ENCODE measurements around the gene PRKCE.

PRKCE gene

DNA sequence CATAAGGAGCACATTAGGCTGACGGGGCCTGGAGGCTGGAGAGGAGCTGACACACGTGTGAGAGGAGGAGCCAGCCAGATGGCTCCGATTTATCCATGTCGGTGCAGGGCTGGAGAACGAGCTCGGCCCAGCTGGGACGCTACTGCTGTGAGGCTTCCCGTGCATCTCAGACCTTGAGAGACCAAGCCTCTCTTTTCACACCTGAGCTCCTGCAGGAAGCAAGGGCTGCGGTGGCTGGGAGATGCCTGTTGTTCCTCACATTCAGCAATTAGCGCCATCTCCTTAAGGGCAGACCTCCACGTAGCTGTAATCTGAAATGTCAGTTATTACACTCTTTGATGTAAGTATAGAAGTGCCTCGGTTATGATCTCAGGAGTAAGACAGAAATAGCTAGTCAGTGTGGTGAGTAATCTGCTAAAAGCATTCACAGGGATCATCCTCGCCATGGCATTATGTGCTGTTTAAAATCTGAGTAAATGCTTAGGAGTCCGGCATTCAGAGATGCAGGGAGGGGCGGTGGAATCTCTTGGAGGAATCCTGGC is 107.9 kb downstream of the PRKCE start:
- DNase-seq, result peak; percentile 39 to 69

GRCh38 chr2:45761635-45762034 is 110.2 kb downstream of the PRKCE start:
- DNase-seq, result no peak

- DNase-seq, result no peak
Observed at GRCh38 chr2:45763255-45763654, 111.8 kb downstream of the PRKCE start.

GRCh38 chr2:45763797-45764196 is 112.3 kb downstream of the PRKCE start:
- DNase-seq, result no peak

DNA sequence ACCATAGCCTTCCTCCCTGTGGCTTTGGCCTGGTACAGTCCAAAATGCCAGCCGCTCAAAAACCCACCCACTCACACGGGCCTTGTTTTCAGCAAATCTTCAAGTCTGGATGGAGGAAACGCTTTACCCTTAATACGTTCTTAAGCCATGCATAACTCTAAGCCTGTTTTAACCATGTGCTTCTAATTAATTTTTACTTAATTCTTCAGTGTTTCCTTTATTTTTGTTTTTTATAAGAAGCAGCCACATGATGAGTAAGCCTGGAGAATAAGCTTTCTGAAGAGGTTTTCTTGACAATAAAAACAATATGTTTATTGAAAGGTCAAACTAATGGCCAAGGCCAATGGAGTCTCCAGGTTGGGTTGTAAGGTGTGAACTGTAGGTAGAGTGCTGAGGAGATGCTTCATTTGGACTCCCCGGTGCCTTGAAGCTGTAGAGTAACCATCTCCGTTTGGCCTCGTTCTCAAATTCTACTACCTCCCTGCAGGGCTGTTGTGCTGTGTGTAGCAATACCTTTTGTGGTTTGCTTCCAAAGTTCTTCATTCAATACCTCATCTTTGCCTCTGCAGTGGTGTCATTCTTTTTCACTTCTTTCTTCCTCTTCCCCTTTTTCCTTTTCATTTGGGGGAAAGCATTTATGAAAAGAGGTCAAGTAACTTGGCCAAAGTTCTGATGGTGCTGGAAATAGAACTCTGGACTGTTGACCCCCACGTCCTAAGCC is 113.7 kb downstream of the PRKCE start:
- DNase-seq, result no peak

GRCh38 chr2:45765728-45766254 is 114.3 kb downstream of the PRKCE start:
- DNase-seq, result peak; percentile 35 to 76

GRCh38 chr2:45768208-45768607 is 116.7 kb downstream of the PRKCE start:
- no peak for DNase-seq

DNA sequence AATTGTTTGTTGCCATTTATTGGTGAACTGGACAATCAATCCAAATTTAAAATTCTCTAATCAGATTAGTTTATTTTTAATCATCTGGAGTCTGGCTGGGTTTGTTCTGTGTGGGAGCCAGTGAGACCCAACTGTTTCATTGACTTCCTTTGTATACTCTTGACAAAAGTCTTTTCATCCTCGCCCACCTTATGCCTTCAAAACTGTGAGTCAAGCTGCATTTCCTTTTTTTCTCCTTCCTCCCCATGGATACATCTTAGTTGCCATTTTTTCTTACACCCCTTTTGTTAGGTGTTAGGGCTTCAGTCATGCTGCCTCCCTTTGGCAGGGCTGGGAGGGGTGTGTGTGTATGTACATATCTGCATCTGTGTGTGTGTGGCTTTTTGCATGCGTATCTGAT is 117.6 kb downstream of the PRKCE start:
- DNase-seq, result no peak

GRCh38 chr2:45769854-45770576 is 118.5 kb downstream of the PRKCE start:
- no peak for DNase-seq

DNA sequence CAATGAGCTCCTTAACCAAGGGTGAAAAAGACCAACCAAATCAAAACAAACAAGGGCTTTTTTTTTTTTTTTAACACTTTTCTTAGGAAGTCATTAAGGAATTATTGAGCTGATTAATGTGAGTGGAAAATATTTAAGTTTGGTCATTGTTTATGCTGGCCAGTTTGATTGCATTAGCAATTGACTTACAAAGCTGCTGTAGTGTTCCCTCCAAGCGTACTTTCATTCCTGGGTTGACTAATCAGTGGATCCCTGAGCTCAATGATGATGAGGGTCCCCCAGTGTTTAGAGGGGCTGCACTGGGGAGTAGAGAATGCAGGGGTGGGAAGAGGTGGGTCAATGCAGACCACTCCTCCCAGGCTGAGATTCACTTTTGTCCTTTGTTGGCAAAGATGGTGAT is 119.3 kb downstream of the PRKCE start:
- DNase-seq, result no peak

- DNase-seq, result peak; percentile 45 to 79
Observed at GRCh38 chr2:45771261-45771660, 119.8 kb downstream of the PRKCE start.

- DNase-seq, result no peak
Observed at GRCh38 chr2:45772038-45772437, 120.6 kb downstream of the PRKCE start.

- DNase-seq, result no peak
Observed at GRCh38 chr2:45773909-45774308, 122.4 kb downstream of the PRKCE start.

GRCh38 chr2:45774688-45775244 is 123.3 kb downstream of the PRKCE start:
- DNase-seq, result no peak

DNA sequence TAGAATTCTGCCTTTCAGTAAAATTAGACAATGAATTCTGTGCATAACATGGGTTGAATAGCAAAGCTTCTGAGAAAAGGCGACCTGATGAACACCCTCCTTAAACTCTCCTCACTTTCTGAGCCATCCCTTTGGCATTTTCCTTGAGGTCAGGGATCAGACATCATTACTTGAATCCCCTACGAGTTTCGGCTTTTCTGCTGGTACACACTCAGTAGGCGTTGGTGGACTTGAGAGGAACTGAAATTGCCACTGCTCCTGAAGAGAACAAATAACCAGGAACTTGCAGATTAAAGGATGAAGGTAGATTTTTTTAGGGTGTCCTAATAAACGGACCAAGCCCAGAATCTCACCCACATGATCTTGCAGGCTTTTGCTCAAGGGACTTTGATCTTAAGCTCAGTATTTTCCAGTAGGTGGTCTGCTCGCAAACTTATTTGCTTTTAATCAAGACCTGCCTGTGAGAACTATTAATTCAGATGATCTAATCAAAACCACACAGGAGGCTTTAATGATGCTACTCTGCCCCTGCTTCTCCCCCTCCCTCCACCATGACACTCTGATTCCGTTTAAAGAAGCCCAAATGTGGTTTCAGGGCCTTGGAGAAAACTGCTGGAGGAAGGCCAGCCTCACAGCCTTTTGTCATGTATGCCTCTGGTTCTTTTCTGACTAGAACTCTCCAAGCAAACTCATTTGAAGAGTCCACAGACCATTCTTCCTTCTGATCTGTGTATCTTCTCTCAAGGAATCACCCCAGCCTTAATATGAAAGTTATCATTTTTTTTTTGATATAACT is 124.9 kb downstream of the PRKCE start:
- no peak for DNase-seq

GRCh38 chr2:45777996-45778719 is 126.7 kb downstream of the PRKCE start:
- no peak for DNase-seq

DNA sequence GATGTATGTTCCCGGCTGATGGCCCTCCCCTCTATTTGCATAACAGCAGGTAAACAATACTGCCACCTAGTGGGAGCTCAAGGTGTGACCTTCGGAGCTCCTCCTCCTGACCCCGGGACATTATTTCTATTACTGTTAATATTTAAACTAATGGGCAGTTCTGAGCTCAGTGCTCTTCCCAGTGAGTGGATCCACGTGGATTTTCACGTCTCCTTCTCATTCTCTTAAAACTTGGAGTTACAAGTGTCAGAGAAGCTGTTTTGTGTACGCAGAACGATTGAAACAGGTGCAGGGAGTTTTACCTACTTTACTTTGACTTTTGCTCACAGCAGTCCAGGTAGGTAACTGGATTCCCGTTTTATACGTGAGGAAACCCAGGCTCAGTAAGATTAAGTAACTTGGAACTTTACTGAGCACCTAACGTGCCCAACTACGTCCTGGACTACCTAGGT is 127.3 kb downstream of the PRKCE start:
- DNase-seq, result peak in 1 of 2 experiments; percentile 55

DNA sequence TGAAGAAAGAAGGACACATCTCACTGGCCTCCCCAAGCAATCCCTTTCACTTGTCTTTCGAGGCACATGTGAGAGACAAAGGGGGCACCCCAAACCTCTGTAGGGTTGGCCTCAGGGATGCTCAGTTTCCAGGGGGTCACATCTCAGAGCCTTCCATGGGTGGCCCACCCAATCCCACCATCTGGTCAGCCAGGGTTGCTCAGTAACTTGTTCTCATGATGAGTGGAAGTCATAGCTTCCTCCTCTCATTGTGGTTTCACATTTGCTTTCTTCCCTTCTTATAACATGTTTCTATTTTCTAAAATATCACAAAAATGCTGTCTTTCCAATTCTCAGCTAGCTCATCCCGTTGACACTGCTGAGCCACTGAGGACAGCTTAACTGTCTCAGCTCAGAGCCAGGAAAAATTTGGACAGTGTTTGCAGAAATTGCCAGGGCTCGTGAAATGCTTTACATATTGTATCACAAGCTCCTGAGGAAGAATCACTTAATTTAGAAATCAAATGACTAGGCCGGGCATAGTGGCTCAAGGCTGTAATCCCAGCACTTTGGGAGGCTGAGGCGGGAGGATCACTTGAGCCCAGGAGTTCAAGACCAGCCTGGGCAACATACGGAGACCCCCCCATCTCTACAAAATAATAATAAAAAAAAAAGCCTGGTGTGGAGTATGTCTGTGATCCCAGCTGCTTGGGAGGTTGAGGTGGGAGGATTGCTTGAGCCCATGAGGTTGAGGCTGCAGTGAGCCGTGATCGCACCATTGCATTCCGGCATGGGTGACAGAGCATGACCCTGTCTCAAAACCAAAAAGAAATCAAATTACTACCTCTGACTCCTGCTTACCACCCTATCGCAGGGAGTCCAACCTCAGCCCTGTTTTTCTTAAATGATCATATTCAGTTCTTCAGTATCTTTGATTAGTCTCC is 129.3 kb downstream of the PRKCE start:
- peak in 1 of 2 experiments; percentile 9 for DNase-seq

- no peak for DNase-seq
Observed at GRCh38 chr2:45781464-45781811, 130.0 kb downstream of the PRKCE start.

- no peak for DNase-seq
Observed at GRCh38 chr2:45782436-45782835, 131.0 kb downstream of the PRKCE start.

DNA sequence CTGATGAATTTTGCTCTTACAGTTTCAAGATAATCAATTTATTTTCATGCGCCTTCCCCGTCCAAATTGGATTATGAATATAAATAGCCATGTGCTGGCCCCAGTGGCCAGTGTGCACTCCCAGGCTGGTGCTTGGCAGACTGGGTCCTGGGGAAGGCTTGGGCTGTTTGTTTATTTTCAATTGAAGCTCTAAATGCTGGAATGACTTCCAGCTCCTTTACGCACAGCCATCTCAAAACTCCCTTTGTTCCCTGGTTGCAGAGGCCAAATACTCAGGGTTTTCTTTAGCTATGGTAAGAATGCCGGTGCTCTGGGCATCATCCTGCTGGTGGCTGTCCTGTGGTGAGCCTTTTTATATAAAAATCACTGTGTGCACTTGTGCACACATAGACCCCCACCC is 131.5 kb downstream of the PRKCE start:
- DNase-seq, result no peak

All from NCI-H446 (cell line).